Mucosa of rectum (tissue), 2 donors: Measurements from ENCODE around the gene CLASP1.
"Not testable (repeated sequence)": the region's sequence is repeated elsewhere in the genome, so short reads cannot be mapped to it uniquely, and the experiment has no call there.

Experiments used
- H3K27ac ChIP-seq, 2 donors: one replicate each; pipeline ENCODE4 v1.7.0; 2013; ENCODE audit warnings: inconsistent platforms in 2 of 2, low read depth in 2 of 2, low read length in 2 of 2
- H3K27me3 ChIP-seq, 2 donors: one replicate each; pipeline ENCODE4 v1.7.0; 2013; ENCODE audit warnings: low read length in 2 of 2; ENCODE audit not compliant: control insufficient read depth in 2 of 2, insufficient read depth in 2 of 2
- H3K36me3 ChIP-seq, 2 donors: one replicate each; pipeline ENCODE4 v1.7.0; 2013; ENCODE audit warnings: low read length in 2 of 2; ENCODE audit not compliant: control insufficient read depth in 2 of 2, insufficient read depth in 2 of 2
- H3K4me1 ChIP-seq, 2 donors: one replicate each; pipeline ENCODE4 v1.7.0; 2013; ENCODE audit warnings: low read length in 2 of 2, mild to moderate bottlenecking in 1 of 2; ENCODE audit not compliant: control insufficient read depth in 2 of 2, insufficient read depth in 2 of 2
- H3K4me3 ChIP-seq, 2 donors: one replicate each; pipeline ENCODE4 v1.7.0; 2013; ENCODE audit warnings: low read length in 2 of 2
- H3K9ac ChIP-seq, 2 donors: one replicate each; pipeline ENCODE4 v1.7.0; 2013; ENCODE audit warnings: low read length in 2 of 2, low read depth in 1 of 2, mild to moderate bottlenecking in 1 of 2
- H3K9me3 ChIP-seq, 2 donors: one replicate each; pipeline ENCODE4 v1.7.0; 2013; ENCODE audit warnings: low read length in 2 of 2; ENCODE audit not compliant: control insufficient read depth in 2 of 2
- donor health status: healthy.
- donor health status: Normal muscosa, but diverticular disease.

Gene CLASP1

GRCh38 chr2:121686902-121687301 is 37.6 kb upstream of the CLASP1 start:
- Histone ChIP-seq H3K9ac (no peak overlapping the region), H3K27ac (no peak overlapping the region), H3K9me3 (peaks cover 4 to 10% of the 10 kb centered on the region in 2 donors), H3K36me3 (no peaks in the 10 kb centered on the region), H3K27me3 (no peaks in the 10 kb centered on the region), H3K4me3 (no peak overlapping the region), H3K4me1 (no peaks in the 10 kb centered on the region)

- Histone ChIP-seq H3K27ac (no peak overlapping the region), H3K4me1 (no peaks in the 10 kb centered on the region), H3K9ac (no peak overlapping the region), H3K27me3 (no peaks in the 10 kb centered on the region), H3K36me3 (no peaks in the 10 kb centered on the region), H3K9me3 (peaks cover 4 to 12% of the 10 kb centered on the region in 2 donors), H3K4me3 (no peak overlapping the region)
Measured at GRCh38 chr2:121686218-121686617, 37.0 kb upstream of the CLASP1 start.

- H3K27me3 ChIP-seq = no peaks in the 10 kb centered on the region
- H3K4me3 ChIP-seq = no peak overlapping the region
- peaks cover 7 to 12% of the 10 kb centered on the region in 2 donors for H3K9me3 ChIP-seq
- no peak overlapping the region for H3K27ac ChIP-seq
- no peak overlapping the region for H3K9ac ChIP-seq
- no peaks in the 10 kb centered on the region for H3K4me1 ChIP-seq
- no peaks in the 10 kb centered on the region for H3K36me3 ChIP-seq
Measured at GRCh38 chr2:121682396-121683298, 33.4 kb upstream of the CLASP1 start.

GRCh38 chr2:121677855-121678254 is 28.6 kb upstream of the CLASP1 start:
- no peaks in the 10 kb centered on the region for H3K36me3 ChIP-seq
- H3K27ac ChIP-seq = no peak overlapping the region
- H3K9me3 ChIP-seq = peaks cover 7 to 8% of the 10 kb centered on the region in 2 donors
- H3K27me3 ChIP-seq = no peaks in the 10 kb centered on the region
- H3K9ac ChIP-seq = no peak overlapping the region
- no peak overlapping the region for H3K4me3 ChIP-seq
- H3K4me1 ChIP-seq = no peaks in the 10 kb centered on the region

GRCh38 chr2:121671621-121672020 is 22.4 kb upstream of the CLASP1 start:
- H3K9me3 ChIP-seq, H3K27ac ChIP-seq: not testable (repeated sequence)

GRCh38 chr2:121670181-121670580 is 20.9 kb upstream of the CLASP1 start:
- H3K9ac ChIP-seq = no peak overlapping the region
- no peaks in the 10 kb centered on the region for H3K4me1 ChIP-seq
- no peaks in the 10 kb centered on the region for H3K9me3 ChIP-seq
- H3K27ac ChIP-seq = no peak overlapping the region
- no peaks in the 10 kb centered on the region for H3K36me3 ChIP-seq
- H3K4me3 ChIP-seq = no peak overlapping the region
- H3K27me3 ChIP-seq = no peaks in the 10 kb centered on the region

More at GRCh38 chr2:121671621-121672020, 22.4 kb upstream of the CLASP1 start:
- not testable (repeated sequence) for H3K9ac ChIP-seq, H3K4me3 ChIP-seq, H3K36me3 ChIP-seq, H3K27me3 ChIP-seq, H3K4me1 ChIP-seq

GRCh38 chr2:121667618-121668017 is 18.4 kb upstream of the CLASP1 start:
- Histone ChIP-seq H3K9me3 (no peaks in the 10 kb centered on the region), H3K27me3 (no peaks in the 10 kb centered on the region), H3K27ac (no peak overlapping the region), H3K36me3 (no peaks in the 10 kb centered on the region), H3K4me1 (no peaks in the 10 kb centered on the region), H3K4me3 (no peak overlapping the region), H3K9ac (no peak overlapping the region)

- H3K27ac ChIP-seq = no peak overlapping the region
- no peaks in the 10 kb centered on the region for H3K9me3 ChIP-seq
- H3K9ac ChIP-seq = no peak overlapping the region
- H3K4me3 ChIP-seq = no peak overlapping the region
- H3K27me3 ChIP-seq = no peaks in the 10 kb centered on the region
- H3K4me1 ChIP-seq = no peaks in the 10 kb centered on the region
- H3K36me3 ChIP-seq = no peaks in the 10 kb centered on the region
Measured at GRCh38 chr2:121666042-121666441, 16.8 kb upstream of the CLASP1 start.

GRCh38 chr2:121665504-121665903 is 16.2 kb upstream of the CLASP1 start:
- Histone ChIP-seq H3K4me1 (no peaks in the 10 kb centered on the region), H3K9me3 (no peaks in the 10 kb centered on the region), H3K27me3 (no peaks in the 10 kb centered on the region), H3K4me3 (no peak overlapping the region), H3K9ac (no peak overlapping the region), H3K36me3 (no peaks in the 10 kb centered on the region), H3K27ac (no peak overlapping the region)

- Histone ChIP-seq H3K27ac (no peak overlapping the region), H3K9me3 (no peaks in the 10 kb centered on the region), H3K36me3 (no peaks in the 10 kb centered on the region), H3K4me1 (no peaks in the 10 kb centered on the region), H3K27me3 (no peaks in the 10 kb centered on the region), H3K9ac (no peak overlapping the region), H3K4me3 (no peak overlapping the region)
Measured at GRCh38 chr2:121664713-121665112, 15.5 kb upstream of the CLASP1 start.
